Measurements from ENCODE around the gene CTBS.
"Not testable (repeated sequence)": the region's sequence is repeated elsewhere in the genome, so short reads cannot be mapped to it uniquely, and the experiment has no call there.

Gene CTBS

GRCh38 chr1:84573967-84574842 lies at the start of gene CTBS:
Gene CTBS, minus strand, starts transcription at chr1:84574440. Its CDS starts 25 bp downstream, at chr1:84574415.
- peak; percentile 67 to 86 for DNase-seq

- no peak for DNase-seq
These were observed 47.3 kb upstream of the CTBS start for GRCh38 chr1:84621553-84621952.

GRCh38 chr1:84620720-84621313 lies 46.6 kb upstream of the CTBS start:
- DNase-seq, result peak; percentile 57 to 66

- DNase-seq, result peak in 1 of 2 donors; percentile 66
These were observed 45.3 kb upstream of the CTBS start for GRCh38 chr1:84619383-84620102.

GRCh38 chr1:84617349-84617748 lies 43.1 kb upstream of the CTBS start:
- no peak for DNase-seq

GRCh38 chr1:84615790-84616189 lies 41.5 kb upstream of the CTBS start:
- DNase-seq, result no peak

GRCh38 chr1:84613887-84614286 lies 39.6 kb upstream of the CTBS start:
- DNase-seq, result no peak

GRCh38 chr1:84613026-84613425 lies 38.8 kb upstream of the CTBS start:
- DNase-seq, result no peak

GRCh38 chr1:84611796-84612195 lies 37.6 kb upstream of the CTBS start:
- DNase-seq, result no peak

- DNase-seq, result no peak
These were observed 36.9 kb upstream of the CTBS start for GRCh38 chr1:84611091-84611490.

- no peak for DNase-seq
These were observed 32.7 kb upstream of the CTBS start for GRCh38 chr1:84606977-84607376.

GRCh38 chr1:84605157-84605556 lies 30.9 kb upstream of the CTBS start:
- no peak for DNase-seq

- DNase-seq, result peak in 1 of 2 donors; percentile 16
These were observed 29.9 kb upstream of the CTBS start for GRCh38 chr1:84603941-84604830.

- DNase-seq, result no peak
These were observed 29.0 kb upstream of the CTBS start for GRCh38 chr1:84603223-84603622.

GRCh38 chr1:84600796-84601195 lies 26.6 kb upstream of the CTBS start:
- no peak for DNase-seq

GRCh38 chr1:84598846-84599741 lies 24.9 kb upstream of the CTBS start:
- peak in 1 of 2 donors; percentile 30 for DNase-seq

- no peak for DNase-seq
These were observed 24.2 kb upstream of the CTBS start for GRCh38 chr1:84598418-84598817.

GRCh38 chr1:84597011-84597410 lies 22.8 kb upstream of the CTBS start:
- no peak for DNase-seq

GRCh38 chr1:84594959-84595358 lies 20.7 kb upstream of the CTBS start:
- not testable (repeated sequence) for DNase-seq

- DNase-seq, result no peak
These were observed 12.9 kb upstream of the CTBS start for GRCh38 chr1:84587099-84587498.

GRCh38 chr1:84585803-84586202 lies 11.6 kb upstream of the CTBS start:
- no peak for DNase-seq

Measured in hippocampal formation (tissue), 2 donors.